GM20000 (cell line): ENCODE results near the gene DIP2C.

Source experiments
- DNase-seq: peaks from one replicate; pipeline ENCODE4 v3.0.0; 2012; ENCODE audit warnings: low spot score
- CTCF ChIP-seq: IDR thresholded peaks from 2 replicates; pipeline ENCODE4 v1.5.1; 2012; ENCODE audit warnings: mild to moderate bottlenecking, control low read depth; ENCODE audit errors: extremely low read depth, missing control alignments

The DIP2C gene

DNA sequence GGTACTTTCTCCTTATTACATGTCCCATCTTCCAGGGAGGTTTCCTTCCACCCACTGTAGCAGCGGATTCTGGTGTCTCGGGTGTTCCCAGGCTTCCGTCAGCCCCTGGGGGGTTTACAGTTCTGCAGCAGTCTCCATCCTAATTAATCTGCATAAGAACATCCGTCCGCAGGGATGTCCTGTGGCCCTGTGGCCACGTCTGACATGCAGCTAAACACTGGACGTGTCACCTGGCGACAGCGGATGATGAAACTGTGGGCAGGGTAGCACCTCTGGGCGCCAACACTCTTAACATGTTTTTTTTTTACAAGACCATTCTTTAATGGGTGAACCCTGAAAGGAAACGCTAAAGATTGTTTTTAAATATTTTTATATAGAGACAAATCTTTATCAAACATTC is 58.2 kb downstream of the DIP2C start:
- TF ChIP-seq CTCF, result no peak
- no peak for DNase-seq

- TF ChIP-seq CTCF, result no peak
- DNase-seq, result no peak
Observed at GRCh38 chr10:630581-631073, 58.8 kb downstream of the DIP2C start.

DNA sequence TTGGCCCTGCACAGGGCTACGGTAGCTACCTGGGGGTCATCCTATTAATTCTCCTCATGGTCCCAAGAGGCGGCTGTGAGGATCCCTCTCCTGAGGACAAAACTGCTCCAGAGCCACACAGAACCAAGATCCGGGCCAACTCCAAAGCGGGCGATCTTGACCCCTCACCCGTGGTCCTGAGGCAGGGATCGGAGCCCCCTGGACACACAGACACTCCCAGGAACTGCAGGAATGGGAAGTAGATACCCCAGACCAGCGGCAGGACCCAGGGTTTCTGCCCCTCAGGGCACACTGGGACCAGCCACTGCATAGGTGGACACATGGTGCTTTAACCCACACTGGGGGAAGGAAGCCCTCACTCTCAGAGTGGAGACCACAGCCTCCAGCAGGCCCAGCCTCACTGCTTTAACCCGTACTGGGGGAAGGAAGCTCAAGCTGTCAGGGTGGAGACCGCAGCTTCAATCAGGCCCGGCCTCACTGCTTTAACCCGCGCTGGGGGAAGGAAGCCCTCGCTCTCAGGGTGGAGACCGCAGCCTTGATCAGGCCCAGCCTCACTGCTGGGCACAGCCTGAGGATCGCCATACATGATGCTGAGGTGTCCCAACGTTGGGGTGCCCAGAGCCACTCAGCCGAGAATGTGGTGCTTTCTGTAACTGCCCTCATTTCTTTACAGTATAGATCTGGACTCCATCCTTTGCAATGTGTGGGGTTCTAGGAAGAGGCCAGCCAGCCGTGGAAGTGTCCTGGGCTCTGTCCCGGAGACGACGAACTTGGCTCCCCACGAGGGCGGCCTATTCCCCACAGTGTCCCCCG is 60.1 kb downstream of the DIP2C start:
- TF ChIP-seq CTCF, result no peak

DNA sequence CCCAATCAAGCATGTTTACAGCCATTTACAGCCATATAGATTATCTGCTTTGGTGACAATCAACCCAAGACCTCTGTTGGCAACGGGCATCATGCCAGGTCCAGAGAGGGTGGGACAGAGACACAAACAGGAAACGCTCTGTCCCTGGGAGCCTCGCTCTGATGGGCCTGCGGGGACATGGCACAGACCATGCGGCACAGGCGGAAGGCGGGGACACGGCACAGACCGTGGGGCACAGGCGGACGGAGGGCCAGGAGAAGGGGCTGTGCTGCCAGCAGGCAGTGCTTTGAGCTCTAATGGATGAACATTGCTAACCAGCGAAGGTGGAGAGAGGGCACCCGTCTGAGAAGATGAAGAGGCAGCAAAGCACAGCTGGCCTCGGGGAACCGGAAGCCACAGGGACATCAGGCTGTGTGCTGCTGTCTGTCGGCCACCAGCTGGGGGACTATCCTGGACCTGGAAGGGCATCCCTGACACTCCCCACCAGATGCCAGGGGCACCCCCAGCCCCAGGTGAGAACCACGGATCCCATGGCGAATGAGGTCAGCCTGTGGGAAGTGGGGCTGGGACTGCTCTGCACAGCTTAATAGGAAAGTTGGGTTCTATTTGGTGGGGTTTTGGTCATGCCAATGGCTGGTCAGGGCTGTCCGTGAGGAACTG is 61.0 kb downstream of the DIP2C start:
- DNase-seq, result no peak
- TF ChIP-seq CTCF, result no peak

More for the DNA sequence above, 60.1 kb downstream of the DIP2C start:
- no peak for DNase-seq

DNA sequence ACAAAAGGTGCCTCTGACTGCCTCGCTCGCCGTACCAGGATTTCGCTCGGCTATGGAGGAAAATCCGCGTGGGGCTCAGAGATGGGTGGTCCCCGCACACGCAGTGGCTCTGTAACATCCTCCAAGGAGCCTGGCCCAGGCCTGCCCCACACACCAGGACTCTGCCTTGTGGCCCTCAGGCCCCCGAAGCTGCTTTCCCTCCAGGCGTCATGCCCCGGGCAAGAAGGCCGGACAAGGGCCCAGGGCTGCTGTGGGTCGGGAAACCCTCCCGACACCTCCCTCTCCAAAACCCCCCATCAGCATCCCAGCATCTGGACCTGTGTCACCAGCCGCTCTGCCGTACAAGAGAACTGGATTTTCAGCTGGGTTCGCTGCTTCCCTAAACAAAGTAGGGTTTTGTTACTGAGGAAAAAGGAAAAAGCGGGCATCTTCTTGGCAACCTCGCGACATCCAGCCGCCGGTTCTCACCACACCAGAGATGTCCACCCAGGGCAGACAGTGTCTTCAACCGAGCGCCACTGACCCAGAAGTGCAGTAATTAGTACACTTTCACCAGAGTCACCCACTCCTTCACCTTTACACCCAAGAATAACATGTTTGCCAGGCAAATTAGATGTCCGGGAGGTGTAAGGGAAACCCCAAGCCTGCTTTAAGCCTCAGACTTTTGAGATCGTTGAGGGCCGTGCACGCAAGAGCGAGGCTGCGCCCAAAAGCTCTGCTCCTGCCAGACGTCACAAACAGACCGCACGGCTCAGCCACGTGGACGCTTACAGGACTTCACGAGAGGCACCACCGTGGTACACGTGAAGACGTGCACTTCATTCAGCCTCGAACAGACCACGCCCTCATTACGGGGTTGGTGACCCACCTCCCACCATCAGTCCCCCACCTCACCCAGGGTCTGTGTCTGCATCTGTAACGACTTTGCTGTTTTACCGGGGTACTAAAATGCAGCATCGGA is 62.2 kb downstream of the DIP2C start:
- no peak for DNase-seq
- TF ChIP-seq CTCF, result no peak

DNA sequence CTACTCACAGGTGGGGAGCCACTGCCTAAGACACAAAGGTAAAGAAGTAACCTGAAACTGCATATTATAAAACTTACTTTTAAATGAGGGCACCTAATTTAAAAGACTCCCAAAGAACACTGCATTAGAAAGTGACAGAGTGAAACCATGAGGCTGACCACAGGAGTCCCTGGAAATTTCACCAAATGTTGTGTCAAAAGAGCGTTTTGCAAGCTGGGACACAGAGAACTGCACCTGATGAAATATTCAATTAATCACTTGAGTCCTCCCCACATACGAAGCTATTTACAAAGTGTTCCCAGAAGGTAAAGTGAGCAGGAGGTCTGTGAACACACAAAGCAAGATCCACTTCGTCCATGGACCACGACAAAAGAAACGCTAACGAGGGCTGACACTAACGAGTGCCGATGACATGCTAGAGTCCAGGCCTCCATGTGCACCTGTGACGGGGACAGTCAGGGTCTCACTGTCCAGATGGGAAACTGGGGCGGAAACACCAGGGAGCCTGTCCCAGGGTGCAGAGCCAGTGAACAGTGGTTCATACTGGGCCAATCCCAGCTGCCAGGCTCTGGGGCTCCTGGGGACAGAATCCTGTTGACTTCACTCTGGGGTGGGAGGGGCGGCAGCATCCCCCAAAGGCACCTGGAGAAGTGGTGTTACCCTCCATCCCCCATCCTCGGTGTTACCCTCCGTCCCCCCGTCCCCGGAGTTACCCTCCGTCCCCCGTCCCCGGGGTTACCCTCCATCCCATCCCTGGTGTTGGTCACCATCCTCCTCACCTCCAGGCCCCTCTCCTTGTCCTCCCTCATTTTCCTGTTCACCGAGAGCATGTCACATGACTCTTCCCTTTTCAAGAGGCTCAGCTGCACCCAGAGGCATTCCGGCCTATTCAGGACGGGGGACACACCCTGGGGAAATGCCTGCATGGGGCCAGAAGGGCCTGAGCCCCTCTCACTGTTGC is 63.4 kb downstream of the DIP2C start:
- no peak for TF ChIP-seq CTCF
- DNase-seq, result no peak
